ENCODE measurements around the gene ACBD5. TPM values are rescaled to one million over a fixed set of nuclear protein-coding genes. Genes with fewer than 3 reads are reported as not detected.

Gene ACBD5
- total RNA-seq, 1 donor from 2014 or later, result 56.6 TPM

- no peak for DNase-seq
These were observed 92.9 kb downstream of the ACBD5 start for GRCh38 chr10:27147701-27148100.

GRCh38 chr10:27145937-27146336 is 94.7 kb downstream of the ACBD5 start:
- DNase-seq, result no peak

Small RNAs within 50 kb of the gene (small RNA-seq; reads per million reads assigned to genes)
- gene RNU2-24P (2.1 reads per million, percentile 84 among the genes with 10 or more reads in this experiment), gene RNU7-12P (not detected)

Other genes with a start within 250 kb of the ACBD5 start
- gene ANKRD26, start 140.3 kb downstream of the ACBD5 start, total RNA-seq, result 32.3 TPM
- gene YME1L1, start 86.4 kb downstream of the ACBD5 start, total RNA-seq, result 104 TPM
- 9.7 TPM for gene MASTL, start 85.4 kb downstream of the ACBD5 start, total RNA-seq